Activated gamma-delta T cell treated with anti-CD3 and anti-CD28 coated beads, Interleukin-2, amount 50 U/mL, for 16 hours (primary cell): ENCODE results near the gene FBXO42.
A peak's percentile ranks its signal among the peaks of the same experiment; 100 is the strongest.
"Not testable (repeated sequence)": the region's sequence is repeated elsewhere in the genome, so short reads cannot be mapped to it uniquely, and the experiment has no call there.

Experiments
- DNase-seq: peaks from one replicate; pipeline ENCODE4 v3.0.0-alpha.2; 2020; ENCODE audit warnings: low read depth

FBXO42 gene

GRCh38 chr1:16242556-16243214 is 109.6 kb downstream of the FBXO42 start:
- DNase-seq, result no peak

- DNase-seq, result no peak
Observed at GRCh38 chr1:16241221-16241708, 111.0 kb downstream of the FBXO42 start.

- no peak for DNase-seq
Observed at GRCh38 chr1:16239972-16240491, 112.2 kb downstream of the FBXO42 start.

- no peak for DNase-seq
Observed at GRCh38 chr1:16237343-16237830, 114.9 kb downstream of the FBXO42 start.

- peak; percentile 94 for DNase-seq
Observed at GRCh38 chr1:16236511-16237342, 115.6 kb downstream of the FBXO42 start, which contains the start of gene CPLANE2. CPLANE2 (minus strand) TSS chr1:16237183; CDS start chr1:16236742, 441 bp downstream.

- no peak for DNase-seq
Observed at GRCh38 chr1:16235944-16236510, 116.3 kb downstream of the FBXO42 start.

GRCh38 chr1:16235347-16235746 is 116.9 kb downstream of the FBXO42 start:
- no peak for DNase-seq

- no peak for DNase-seq
Observed at GRCh38 chr1:16233431-16233830, 118.8 kb downstream of the FBXO42 start.

- no peak for DNase-seq
Observed at GRCh38 chr1:16232316-16232710, 120.0 kb downstream of the FBXO42 start.

- no peak for DNase-seq
Observed at GRCh38 chr1:16231331-16232315, 120.7 kb downstream of the FBXO42 start.

GRCh38 chr1:16230744-16231143 is 121.5 kb downstream of the FBXO42 start:
- no peak for DNase-seq

- no peak for DNase-seq
Observed at GRCh38 chr1:16229976-16230740, 122.1 kb downstream of the FBXO42 start.

GRCh38 chr1:16226490-16227179 is 125.6 kb downstream of the FBXO42 start:
- no peak for DNase-seq

- DNase-seq, result no peak
Observed at GRCh38 chr1:16226129-16226489, 126.2 kb downstream of the FBXO42 start.

GRCh38 chr1:16224472-16224871 is 127.8 kb downstream of the FBXO42 start:
- DNase-seq, result no peak

GRCh38 chr1:16222716-16223115 is 129.6 kb downstream of the FBXO42 start:
- not testable (repeated sequence) for DNase-seq

GRCh38 chr1:16221499-16221898 is 130.8 kb downstream of the FBXO42 start:
- no peak for DNase-seq

GRCh38 chr1:16219968-16220500 is 132.2 kb downstream of the FBXO42 start:
- no peak for DNase-seq

- DNase-seq, result no peak
Observed at GRCh38 chr1:16218674-16219071, 133.6 kb downstream of the FBXO42 start.
